Measurements from ENCODE around the gene EMC7.

The EMC7 gene

DNA sequence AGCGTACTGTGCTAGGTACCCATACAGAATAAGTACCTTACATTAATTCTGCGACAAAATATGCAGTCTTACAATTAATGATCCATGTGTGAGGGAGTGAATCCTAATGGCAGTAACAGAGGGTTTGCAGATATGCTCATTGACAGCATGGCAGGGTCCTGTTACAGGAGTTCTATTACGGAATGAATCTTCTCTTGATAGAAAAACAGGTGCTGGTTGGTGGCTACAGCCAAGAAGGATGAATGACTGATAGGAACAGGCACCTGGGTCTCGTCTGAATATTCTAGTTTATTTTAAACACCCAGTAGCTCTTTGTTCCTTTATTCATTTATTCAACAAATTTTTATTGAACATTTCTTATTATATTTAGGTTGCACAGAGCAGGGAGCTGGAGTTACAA is 23.0 kb upstream of the EMC7 start:
- TF ChIP-seq, protein P1, sequence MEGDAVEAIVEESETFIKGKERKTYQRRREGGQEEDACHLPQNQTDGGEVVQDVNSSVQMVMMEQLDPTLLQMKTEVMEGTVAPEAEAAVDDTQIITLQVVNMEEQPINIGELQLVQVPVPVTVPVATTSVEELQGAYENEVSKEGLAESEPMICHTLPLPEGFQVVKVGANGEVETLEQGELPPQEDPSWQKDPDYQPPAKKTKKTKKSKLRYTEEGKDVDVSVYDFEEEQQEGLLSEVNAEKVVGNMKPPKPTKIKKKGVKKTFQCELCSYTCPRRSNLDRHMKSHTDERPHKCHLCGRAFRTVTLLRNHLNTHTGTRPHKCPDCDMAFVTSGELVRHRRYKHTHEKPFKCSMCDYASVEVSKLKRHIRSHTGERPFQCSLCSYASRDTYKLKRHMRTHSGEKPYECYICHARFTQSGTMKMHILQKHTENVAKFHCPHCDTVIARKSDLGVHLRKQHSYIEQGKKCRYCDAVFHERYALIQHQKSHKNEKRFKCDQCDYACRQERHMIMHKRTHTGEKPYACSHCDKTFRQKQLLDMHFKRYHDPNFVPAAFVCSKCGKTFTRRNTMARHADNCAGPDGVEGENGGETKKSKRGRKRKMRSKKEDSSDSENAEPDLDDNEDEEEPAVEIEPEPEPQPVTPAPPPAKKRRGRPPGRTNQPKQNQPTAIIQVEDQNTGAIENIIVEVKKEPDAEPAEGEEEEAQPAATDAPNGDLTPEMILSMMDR (IDR thresholded peaks at IDR 0.05) = no peak

DNA sequence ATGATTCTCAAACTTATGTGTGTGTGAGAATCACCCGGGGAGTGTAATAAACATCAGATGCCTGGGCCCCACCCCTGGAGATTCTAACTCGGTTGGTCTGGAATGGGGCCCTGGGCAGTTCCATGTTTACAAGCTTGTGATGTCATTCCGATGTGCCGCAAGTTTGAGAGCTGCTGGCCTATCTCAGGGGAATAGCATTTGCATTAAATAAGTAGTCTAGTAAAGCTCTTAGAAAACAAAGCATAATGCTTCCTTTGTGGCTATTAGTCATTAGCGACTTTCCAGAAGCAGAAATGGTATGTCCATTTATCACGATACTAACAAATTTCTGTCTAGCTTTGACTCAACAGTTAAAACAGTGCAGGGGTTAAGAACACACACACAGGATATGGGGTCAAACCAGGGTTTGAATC is 21.1 kb upstream of the EMC7 start:
- TF ChIP-seq, protein P1 (IDR thresholded peaks at IDR 0.05) = no peak

DNA sequence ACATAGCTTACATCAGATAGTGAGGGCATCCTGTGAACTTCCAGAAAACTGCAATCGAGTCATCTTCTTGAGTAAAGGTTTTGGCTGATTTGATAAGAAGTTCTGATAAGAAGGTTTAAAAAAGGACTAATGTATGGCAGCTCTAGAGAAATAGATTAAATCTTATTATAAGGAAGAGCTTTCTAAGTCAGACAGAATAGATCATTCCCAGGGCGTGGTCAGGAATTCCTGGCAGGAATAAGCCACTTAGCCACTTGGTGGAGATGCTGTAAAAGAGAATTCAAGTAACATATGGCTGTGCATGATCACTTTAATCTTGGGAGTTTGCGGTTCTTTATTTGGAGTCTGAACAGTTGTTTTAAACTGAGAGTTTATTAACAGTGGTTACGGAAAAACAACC is 17.6 kb upstream of the EMC7 start:
- TF ChIP-seq, protein P1 (IDR thresholded peaks at IDR 0.05) = peak; percentile 24; the same call in 1 of the 2 replicates

DNA sequence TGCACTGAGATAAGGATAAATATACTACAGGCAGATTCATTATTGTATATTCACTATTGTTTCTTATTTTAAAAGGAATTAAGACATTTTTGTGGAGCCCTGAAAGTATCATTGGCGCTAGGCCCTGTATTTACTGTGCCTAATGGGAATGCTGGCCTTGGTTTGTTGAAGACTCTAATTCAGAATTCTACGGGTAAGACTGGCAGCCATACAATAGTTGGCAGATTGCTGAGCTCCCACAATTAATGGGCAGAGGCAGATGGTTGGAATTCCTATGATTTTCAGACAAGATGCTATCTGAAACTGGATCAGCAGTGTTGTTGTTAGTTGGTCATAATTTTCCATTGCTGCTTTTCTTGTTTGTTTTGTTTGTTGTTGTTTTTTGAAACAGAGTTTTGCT is 15.0 kb upstream of the EMC7 start:
- TF ChIP-seq, protein P1 (IDR thresholded peaks at IDR 0.05) = no peak

DNA sequence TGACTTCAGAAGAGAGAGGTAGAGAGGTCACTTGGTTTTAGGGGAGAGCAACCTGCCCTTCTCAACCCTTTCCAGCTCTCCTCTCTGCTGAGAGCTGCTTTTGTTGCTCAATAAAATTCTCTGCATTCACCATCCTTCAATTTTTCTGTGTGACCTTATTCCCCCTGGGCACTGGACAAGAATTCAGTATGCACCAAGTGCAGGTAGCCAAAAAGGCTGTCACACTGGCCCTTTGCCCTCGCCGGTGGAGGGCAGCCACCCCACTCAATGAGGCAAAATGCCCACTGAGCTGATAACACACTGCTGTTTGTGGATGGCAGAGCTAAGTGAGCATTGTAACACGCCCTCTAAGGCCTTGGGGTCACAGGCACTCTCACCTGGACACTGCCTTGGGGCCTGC is 13.1 kb upstream of the EMC7 start:
- TF ChIP-seq, protein P1 (IDR thresholded peaks at IDR 0.05) = no peak

DNA sequence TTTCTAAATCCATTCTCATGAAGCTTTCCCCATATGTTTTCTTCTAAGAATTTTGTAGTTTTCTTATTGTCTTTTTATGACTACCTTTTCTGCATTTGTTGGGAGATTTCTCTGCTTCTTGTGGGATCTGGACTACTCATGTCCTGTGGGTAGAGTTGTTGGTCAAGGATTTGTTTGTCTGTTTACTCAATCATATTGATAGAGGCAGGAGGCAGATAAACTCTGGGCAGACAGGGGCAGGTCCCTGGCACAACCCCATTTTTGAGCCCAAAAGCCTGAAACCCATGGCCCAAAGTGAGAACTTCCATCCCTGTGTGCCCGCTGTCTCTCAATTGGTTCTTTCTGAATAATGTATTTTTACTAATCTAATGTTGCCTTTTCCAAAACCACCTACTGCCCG is 12.6 kb upstream of the EMC7 start:
- TF ChIP-seq, protein P1 (IDR thresholded peaks at IDR 0.05) = no peak

DNA sequence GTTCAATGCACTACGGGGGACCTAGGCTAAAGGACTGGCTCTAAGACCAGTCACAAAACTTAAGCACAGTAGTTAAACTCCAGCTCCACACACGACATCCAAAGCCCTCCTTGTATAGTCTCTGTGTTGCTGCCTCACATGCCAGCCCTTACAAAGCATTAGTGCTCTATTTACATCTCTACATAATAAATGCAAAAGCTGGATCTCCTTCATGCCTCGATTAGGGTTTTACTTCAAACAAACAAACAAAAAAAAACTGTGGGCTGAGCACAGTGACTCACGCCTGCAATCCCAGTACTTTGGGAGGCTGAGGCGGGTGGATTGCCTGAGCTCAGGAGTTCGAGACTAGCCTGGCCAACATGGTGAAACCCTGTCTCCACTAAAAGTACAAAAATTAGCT is 9.8 kb upstream of the EMC7 start:
- TF ChIP-seq, protein P1 (IDR thresholded peaks at IDR 0.05) = no peak
